H9 (cell line): ENCODE results near the gene GIPC1. TPM values are rescaled to one million over a fixed set of nuclear protein-coding genes. Genes with fewer than 3 reads are reported as not detected.

Experiments
- DNase-seq: peaks from one replicate; pipeline ENCODE4 v3.0.0-alpha.2; 2017
- H2AFZ ChIP-seq: one replicate; pipeline ENCODE4 v1.6.1; 2013; ENCODE audit warnings: mild to moderate bottlenecking, low read length, control low read depth, moderate library complexity
- H2AK5ac ChIP-seq: 2 replicates; pipeline ENCODE4 v1.6.1; 2013; ENCODE audit warnings: low read length, control low read depth, mixed read lengths; ENCODE audit not compliant: insufficient read length
- H2BK120ac ChIP-seq: one replicate; pipeline ENCODE4 v1.6.1; 2013; ENCODE audit warnings: low read depth, mild to moderate bottlenecking, low read length, control low read depth, inconsistent platforms; ENCODE audit not compliant: poor library complexity, severe bottlenecking
- H2BK12ac ChIP-seq: 2 replicates; pipeline ENCODE4 v1.6.1; 2013; ENCODE audit warnings: low read length, control low read depth, mixed read lengths, low read depth; ENCODE audit not compliant: insufficient read length
- H2BK15ac ChIP-seq: 2 replicates; pipeline ENCODE4 v1.6.1; 2013; ENCODE audit warnings: low read depth, low read length, control low read depth
- H2BK20ac ChIP-seq: one replicate; pipeline ENCODE4 v1.6.1; 2013; ENCODE audit warnings: low read depth, mild to moderate bottlenecking, low read length, control low read depth, inconsistent platforms; ENCODE audit not compliant: poor library complexity, severe bottlenecking
- H2BK5ac ChIP-seq: 2 replicates; pipeline ENCODE4 v1.6.1; 2013; ENCODE audit warnings: low read length, control low read depth, mixed read lengths; ENCODE audit not compliant: insufficient read length
- H3K14ac ChIP-seq: 2 replicates; pipeline ENCODE4 v1.6.1; 2013; ENCODE audit warnings: low read length, control low read depth; ENCODE audit not compliant: insufficient read depth
- H3K18ac ChIP-seq: 2 replicates; pipeline ENCODE4 v1.6.1; 2013; ENCODE audit warnings: low read depth, mild to moderate bottlenecking, mixed read lengths, low read length, control low read depth; ENCODE audit not compliant: insufficient read length
- H3K23ac ChIP-seq: 2 replicates; pipeline ENCODE4 v1.6.1; 2013; ENCODE audit warnings: low read length, control low read depth, mixed read lengths, low read depth; ENCODE audit not compliant: insufficient read length
- H3K23me2 ChIP-seq: 2 replicates; pipeline ENCODE4 v1.6.1; 2013; ENCODE audit warnings: low read depth, mild to moderate bottlenecking, mixed read lengths, low read length, control low read depth; ENCODE audit not compliant: insufficient read length, poor library complexity, severe bottlenecking
- H3K27ac ChIP-seq: 2 replicates; pipeline ENCODE4 v1.5.1; 2013; ENCODE audit warnings: low read length, control low read depth, mixed read lengths, low read depth; ENCODE audit not compliant: insufficient read length
- H3K27me3 ChIP-seq: 2 replicates; pipeline ENCODE4 v1.6.1; 2013; ENCODE audit warnings: low read length, control low read depth, inconsistent platforms; ENCODE audit not compliant: insufficient read depth
- H3K4ac ChIP-seq: 2 replicates; pipeline ENCODE4 v1.6.1; 2013; ENCODE audit warnings: low read depth, mild to moderate bottlenecking, control low read depth, inconsistent platforms, low read length, moderate library complexity
- H3K4me1 ChIP-seq: 2 replicates; pipeline ENCODE4 v1.6.1; 2013; ENCODE audit warnings: low read length, control low read depth, inconsistent platforms; ENCODE audit not compliant: insufficient read depth
- H3K4me2 ChIP-seq: 2 replicates; pipeline ENCODE4 v1.6.1; 2013; ENCODE audit warnings: low read length, control low read depth, mixed read lengths; ENCODE audit not compliant: insufficient read length, insufficient read depth
- H3K56ac ChIP-seq: 2 replicates; pipeline ENCODE4 v1.6.1; 2013; ENCODE audit warnings: low read depth, mild to moderate bottlenecking, mixed read lengths, low read length, control low read depth; ENCODE audit not compliant: insufficient read length
- H3K79me1 ChIP-seq: 2 replicates; pipeline ENCODE4 v1.6.1; 2013; ENCODE audit warnings: low read depth, mild to moderate bottlenecking, moderate library complexity, low read length, control low read depth, inconsistent platforms; ENCODE audit not compliant: insufficient read depth, poor library complexity, severe bottlenecking
- H3K79me2 ChIP-seq: 2 replicates; pipeline ENCODE4 v1.6.1; 2013; ENCODE audit warnings: low read length, control low read depth, inconsistent platforms; ENCODE audit not compliant: insufficient read depth
- H3K9ac ChIP-seq: 2 replicates; pipeline ENCODE4 v1.6.1; 2013; ENCODE audit warnings: low read length, control low read depth, mixed read lengths; ENCODE audit not compliant: insufficient read length; ENCODE audit errors: extremely low read depth
- H3K9me3 ChIP-seq: one replicate; pipeline ENCODE4 v1.6.1; 2013; ENCODE audit warnings: low read depth, low read length, inconsistent platforms; ENCODE audit not compliant: control insufficient read depth
- H3T11ph ChIP-seq: one replicate; pipeline ENCODE4 v1.6.1; 2013; ENCODE audit warnings: mild to moderate bottlenecking, low read length, control low read depth, inconsistent platforms
- H4K20me1 ChIP-seq: one replicate; pipeline ENCODE4 v1.6.1; 2013; ENCODE audit not compliant: control insufficient read depth, insufficient read length, insufficient read depth
- H4K5ac ChIP-seq: 2 replicates; pipeline ENCODE4 v1.6.1; 2013; ENCODE audit warnings: low read depth, mild to moderate bottlenecking, mixed read lengths, low read length, control low read depth; ENCODE audit not compliant: insufficient read length
- H4K8ac ChIP-seq: replicated peaks from 2 replicates; pipeline ENCODE4 v1.6.1; 2013; ENCODE audit warnings: low read length, control low read depth, mixed read lengths, low read depth; ENCODE audit not compliant: insufficient read length
- H4K91ac ChIP-seq: 2 replicates; pipeline ENCODE4 v1.6.1; 2013; ENCODE audit warnings: low read depth, mild to moderate bottlenecking, moderate library complexity, mixed read lengths, low read length, control low read depth; ENCODE audit not compliant: insufficient read length
- H3K27ac Mint-ChIP-seq, 3 experiments: 2 replicates in 2 of 3; 3 replicates in 1 of 3; pipeline ENCODE4 v1.8.0; 2020 to 2021; ENCODE audit warnings: mixed read lengths in 3 of 3, mild to moderate bottlenecking in 1 of 3, moderate library complexity in 1 of 3
- H3K27me3 Mint-ChIP-seq: 2 replicates; pipeline ENCODE4 v1.8.0; 2021; ENCODE audit warnings: low read depth, mild to moderate bottlenecking, moderate library complexity, mixed read lengths
- H3K36me3 Mint-ChIP-seq, 3 experiments: 2 replicates in 2 of 3; 3 replicates in 1 of 3; pipeline ENCODE4 v1.8.0; 2020 to 2021; ENCODE audit warnings: low read depth in 3 of 3, mixed read lengths in 3 of 3; ENCODE audit not compliant: insufficient read depth in 1 of 3
- H3K4me1 Mint-ChIP-seq, 2 experiments: 2 replicates each; pipeline ENCODE4 v1.8.0; 2020; ENCODE audit warnings: mixed read lengths in 2 of 2
- H3K4me3 Mint-ChIP-seq, 2 experiments: 2 replicates in 1 of 2; 3 replicates in 1 of 2; pipeline ENCODE4 v1.8.0; 2020 to 2021; ENCODE audit warnings: mild to moderate bottlenecking in 2 of 2, mixed read lengths in 2 of 2, moderate library complexity in 1 of 2
- H3K9me3 Mint-ChIP-seq, 2 experiments: 2 replicates in 1 of 2; 3 replicates in 1 of 2; pipeline ENCODE4 v1.8.0; 2020; ENCODE audit warnings: mild to moderate bottlenecking in 2 of 2, mixed read lengths in 2 of 2, moderate library complexity in 1 of 2
- CTCF ChIP-seq: fragments of 200-600 bp; sonication (generic); conservative IDR thresholded peaks from 3 replicates; pipeline ENCODE4 v1.8.0; 2021; ENCODE audit warnings: antibody characterized with exemption, mild to moderate bottlenecking
- WGBS: extraction: QIAGEN DNeasy Blood & Tissue Kit; methylation state at CpG from one replicate; pipeline ENCODE4 v1.1.7; 2013; ENCODE audit warnings: missing lambda C conversion rate, low lambda C conversion rate, mixed read lengths; ENCODE audit not compliant: insufficient read length; ENCODE audit errors: extremely low coverage; 5-methylcytosine and 5-hydroxymethylcytosine counted together
- total RNA-seq: library from RNA; stranded (reverse); gene quantifications from 2 replicates; pipeline ENCODE4 v1.2.1, GENCODE V29; 2021

GIPC1 gene
- total RNA-seq, 1 experiment from 2014 or later, result 70.6 TPM

DNA sequence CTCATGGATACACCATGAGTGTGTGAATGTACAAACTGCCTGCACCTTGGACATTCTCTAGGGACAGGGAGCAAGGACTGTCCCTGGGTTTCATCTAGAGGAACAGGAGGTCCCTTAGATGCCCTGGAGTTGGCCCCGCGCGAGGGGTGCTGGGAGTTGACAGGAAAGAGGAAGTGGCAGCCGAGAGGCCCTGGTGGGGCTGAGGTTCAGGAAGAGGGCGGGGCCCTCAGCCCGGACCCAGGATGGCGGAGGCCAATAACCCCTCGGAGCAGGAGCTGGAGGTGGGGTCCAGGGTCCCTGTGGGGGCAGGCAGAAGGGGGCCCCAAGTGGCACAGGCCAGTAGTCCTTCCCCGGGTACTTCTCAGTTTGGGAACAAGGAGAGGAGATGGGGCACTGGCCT is 55.9 kb downstream of the GIPC1 start:
- no CpG with 5 or more reads among the region's 9 CpGs for WGBS
- Mint-ChIP-seq H3K36me3 (peaks cover 26 to 39% (median 31%) of the 10 kb centered on the region in 3 experiments), H3K4me1 (peaks cover 5 to 6% of the 10 kb centered on the region in 2 experiments), H3K9me3 (no peaks in the 10 kb centered on the region), H3K27ac (peak overlapping the region; percentile 68 to 75 (median 75); a peak in 2 of 7 replicates), H3K4me3 (no peak overlapping the region), H3K27me3 (no peaks in the 10 kb centered on the region)
- H2BK5ac ChIP-seq, result no peak overlapping the region
- no peak overlapping the region for H3K23ac ChIP-seq
- no peaks in the 10 kb centered on the region for H3K23me2 ChIP-seq
- H2BK20ac ChIP-seq, result no peak overlapping the region
- no peak overlapping the region for H4K5ac ChIP-seq
- H2AK5ac ChIP-seq, result no peak overlapping the region
- no peak overlapping the region for H3K27ac ChIP-seq
- no peak overlapping the region for H2AFZ ChIP-seq
- no peak overlapping the region for H3T11ph ChIP-seq
- no peak for DNase-seq
- H3K56ac ChIP-seq, result no peak overlapping the region
- no peaks in the 10 kb centered on the region for H3K27me3 ChIP-seq
- H3K79me1 ChIP-seq, result no peaks in the 10 kb centered on the region
- no peak overlapping the region for H4K91ac ChIP-seq
- no peak overlapping the region for H2BK120ac ChIP-seq
- no peak overlapping the region for H3K14ac ChIP-seq
- H4K20me1 ChIP-seq, result peaks cover 3% of the 10 kb centered on the region
- no peak overlapping the region for H3K9ac ChIP-seq
- H3K4me1 ChIP-seq, result no peaks in the 10 kb centered on the region
- TF ChIP-seq CTCF, result no peak
- no peak overlapping the region for H3K4ac ChIP-seq
- H3K18ac ChIP-seq, result no peak overlapping the region
- no peaks in the 10 kb centered on the region for H3K9me3 ChIP-seq
- H4K8ac ChIP-seq, result no peak overlapping the region
- H3K4me2 ChIP-seq, result no peak overlapping the region
- peaks cover 3% of the 10 kb centered on the region; the same call in 1 of the 2 replicates for H3K79me2 ChIP-seq
- H2BK12ac ChIP-seq, result no peak overlapping the region
- H2BK15ac ChIP-seq, result no peak overlapping the region
